ENCODE measurements around the gene PMS1. TPM values are rescaled to one million over a fixed set of nuclear protein-coding genes. Genes with fewer than 3 reads are reported as not detected.

Gene PMS1
- polyA plus RNA-seq, 1 donor (not counting 4 experiments of a cell fraction or from before 2014, with no cell fraction given) = 14.8 TPM

DNA sequence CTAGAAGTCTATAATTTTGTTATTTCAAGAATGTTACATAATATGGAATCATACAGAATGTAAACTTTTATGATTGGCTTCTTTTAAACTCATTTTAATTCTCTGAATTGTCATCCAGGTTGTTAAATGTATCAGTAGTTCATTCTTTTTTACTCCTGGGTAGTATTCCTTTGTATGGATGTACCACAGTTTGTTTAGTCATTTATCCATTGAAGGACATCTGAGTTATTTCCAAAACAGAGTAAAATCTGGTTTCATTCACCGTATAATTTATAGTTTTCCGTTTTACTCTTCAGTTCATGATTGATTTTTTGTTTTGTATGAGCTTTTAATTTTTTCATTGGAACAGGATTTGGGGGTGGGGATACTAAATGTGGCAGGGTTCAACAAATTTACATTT is 132.4 kb downstream of the PMS1 start:
- no peak overlapping the region for H3K4me3 ChIP-seq (ENCODE audit: control insufficient read depth in 2 of 3, extremely low read depth in 1 of 3, insufficient read depth in 2 of 3, low read depth in 1 of 3, low read length in 3 of 3)
- no peak for TF ChIP-seq EZH2 (IDR thresholded peaks at IDR 0.05; ENCODE audit: low read length)
- TF ChIP-seq, protein P1, sequence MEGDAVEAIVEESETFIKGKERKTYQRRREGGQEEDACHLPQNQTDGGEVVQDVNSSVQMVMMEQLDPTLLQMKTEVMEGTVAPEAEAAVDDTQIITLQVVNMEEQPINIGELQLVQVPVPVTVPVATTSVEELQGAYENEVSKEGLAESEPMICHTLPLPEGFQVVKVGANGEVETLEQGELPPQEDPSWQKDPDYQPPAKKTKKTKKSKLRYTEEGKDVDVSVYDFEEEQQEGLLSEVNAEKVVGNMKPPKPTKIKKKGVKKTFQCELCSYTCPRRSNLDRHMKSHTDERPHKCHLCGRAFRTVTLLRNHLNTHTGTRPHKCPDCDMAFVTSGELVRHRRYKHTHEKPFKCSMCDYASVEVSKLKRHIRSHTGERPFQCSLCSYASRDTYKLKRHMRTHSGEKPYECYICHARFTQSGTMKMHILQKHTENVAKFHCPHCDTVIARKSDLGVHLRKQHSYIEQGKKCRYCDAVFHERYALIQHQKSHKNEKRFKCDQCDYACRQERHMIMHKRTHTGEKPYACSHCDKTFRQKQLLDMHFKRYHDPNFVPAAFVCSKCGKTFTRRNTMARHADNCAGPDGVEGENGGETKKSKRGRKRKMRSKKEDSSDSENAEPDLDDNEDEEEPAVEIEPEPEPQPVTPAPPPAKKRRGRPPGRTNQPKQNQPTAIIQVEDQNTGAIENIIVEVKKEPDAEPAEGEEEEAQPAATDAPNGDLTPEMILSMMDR (optimal IDR thresholded peaks at IDR 0.05 in 1 of 3, IDR thresholded peaks at IDR 0.05 in 1 of 3, conservative IDR thresholded peaks at IDR 0.05 in 1 of 3; ENCODE audit: extremely low read depth in 1 of 3, insufficient read depth in 2 of 3, low read length in 3 of 3) = no peak
- H4K20me1 ChIP-seq (ENCODE audit: control insufficient read depth, extremely low read depth, insufficient read depth, low read length) = no peaks in the 10 kb centered on the region
- DNase-seq (ENCODE audit: low read depth, low spot score) = no peak
- no peak overlapping the region for H2AFZ ChIP-seq (ENCODE audit: control insufficient read depth, low read length)
- no peaks in the 10 kb centered on the region for H3K27me3 ChIP-seq (ENCODE audit: control insufficient read depth, extremely low read depth, insufficient read depth, low read length)
- no peaks in the 10 kb centered on the region for H3K9me3 ChIP-seq (ENCODE audit: control insufficient read depth, low read depth, low read length)
- no peak overlapping the region for H3K9ac ChIP-seq (ENCODE audit: control insufficient read depth, extremely low read depth, insufficient read depth, low read length)
- H3K36me3 ChIP-seq (ENCODE audit: control insufficient read depth in 2 of 2, extremely low read depth in 1 of 2, insufficient read depth in 2 of 2, low read length in 2 of 2) = no peaks in the 10 kb centered on the region
- H3K27ac ChIP-seq (ENCODE audit: control insufficient read depth, insufficient read depth, low read length) = no peak overlapping the region
- H3K4me1 ChIP-seq (ENCODE audit: control insufficient read depth, extremely low read depth, insufficient read depth, low read length) = no peaks in the 10 kb centered on the region
- dilution Hi-C loops (cut with MboI; ENCODE audit: extremely low pct_ligation_motif_present, low sequenced_read_pairs) = no loop called here
- no peak overlapping the region for H3K4me2 ChIP-seq (ENCODE audit: control insufficient read depth, extremely low read depth, insufficient read depth, low read depth, low read length)
- H3K79me2 ChIP-seq (ENCODE audit: control insufficient read depth, insufficient read depth, low read length) = no peaks in the 10 kb centered on the region
- no peak for FAIRE-seq
- no peaks in the 10 kb centered on the region for H3K9me1 ChIP-seq (ENCODE audit: control insufficient read depth, extremely low read depth, insufficient read depth, low read length)

Other genes starting within 250 kb of the PMS1 start
- 0.02 to 0.18 TPM (median 0.09 TPM) in 3 replicates for gene SLC40A1, start 203.7 kb upstream of the PMS1 start, polyA plus RNA-seq
- 23.9 to 40.0 TPM (median 30.7 TPM) in 3 replicates for gene ASNSD1, start 123.0 kb upstream of the PMS1 start, polyA plus RNA-seq
- gene ANKAR, start 109.8 kb upstream of the PMS1 start, polyA plus RNA-seq = 0.41 to 1.6 TPM (median 1.4 TPM) in 3 replicates
- gene OSGEPL1, start 21.7 kb upstream of the PMS1 start, polyA plus RNA-seq = 6.0 to 12.0 TPM (median 8.7 TPM) in 3 replicates
- gene ORMDL1, start 111 bp upstream of the PMS1 start, polyA plus RNA-seq = 35.8 to 86.2 TPM (median 76.0 TPM) in 3 replicates

Data from keratinocyte (primary cell).